Measurements from ENCODE around the gene MAF. TPM values are rescaled to one million over a fixed set of nuclear protein-coding genes. Genes with fewer than 3 reads are reported as not detected.

Gene MAF
- total and polyA plus RNA-seq, 2 of the 4 experiments (the other 2 are of a cell fraction), result under 0.01 to 0.02 TPM

DNA sequence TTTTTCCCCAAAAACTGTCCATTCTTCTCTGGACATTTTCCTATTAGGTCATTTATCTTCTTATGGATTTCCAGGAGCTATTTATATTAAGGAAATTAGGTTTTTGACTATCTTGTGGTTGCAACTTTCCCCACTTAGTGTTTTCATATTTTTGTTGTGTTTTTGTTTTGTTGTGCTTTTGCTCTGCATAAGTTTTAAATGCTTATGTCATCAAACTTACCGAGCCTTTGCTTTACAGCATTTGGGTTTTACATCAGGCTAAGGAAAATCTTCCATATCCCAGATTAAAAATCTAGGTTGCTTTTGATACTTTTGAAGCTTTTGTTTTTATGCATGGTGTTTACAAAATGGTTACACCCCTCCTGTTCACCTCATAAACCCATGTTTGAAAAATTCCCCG lies 27.5 kb downstream of the MAF start:
- intact Hi-C loops (cut with micrococcal nuclease), result no loop called here
- Histone ChIP-seq H4K5ac (ENCODE audit: low read depth, low read length) (no peak overlapping the region), H3K36me3 (ENCODE audit: control insufficient read depth, insufficient read depth, low read length) (no peaks in the 10 kb centered on the region), H3K18ac (ENCODE audit: low read depth, low read length) (no peak overlapping the region), H2AK9ac (replicated peaks; ENCODE audit: low read depth, low read length, poor library complexity) (no peak overlapping the region), H3K23ac (ENCODE audit: low read depth, low read length) (no peak overlapping the region), H4K8ac (ENCODE audit: low read depth in 2 of 2, low read length in 2 of 2) (no peak overlapping the region), H2AK5ac (ENCODE audit: low read depth, low read length) (no peak overlapping the region), H3K4me3 (ENCODE audit: insufficient read depth, low read depth, low read length) (no peak overlapping the region), H2BK120ac (ENCODE audit: low read depth, low read length) (no peak overlapping the region), H3K9ac (ENCODE audit: low read depth, low read length) (no peak overlapping the region), H2AFZ (replicated peaks; ENCODE audit: low read length, poor library complexity) (no peak overlapping the region), H3K27ac (ENCODE audit: insufficient read depth, low read length) (no peak overlapping the region), H3K4me1 (ENCODE audit: control insufficient read depth, insufficient read depth, low read length) (no peaks in the 10 kb centered on the region), H2BK15ac (ENCODE audit: low read depth, low read length) (no peak overlapping the region), H3K9me3 (ENCODE audit: control insufficient read depth, insufficient read depth, low read length) (peaks cover 4% of the 10 kb centered on the region), H4K91ac (ENCODE audit: insufficient read depth, low read depth, low read length) (no peak overlapping the region), H3K4me2 (ENCODE audit: low read depth, low read length) (no peak overlapping the region), H3K27me3 (ENCODE audit: control insufficient read depth, insufficient read depth, low read length) (no peaks in the 10 kb centered on the region), H3K9me1 (ENCODE audit: insufficient read depth, low read length) (no peaks in the 10 kb centered on the region), H2BK5ac (ENCODE audit: low read depth, low read length, poor library complexity, severe bottlenecking) (no peak overlapping the region), H3K4ac (ENCODE audit: low read depth, low read length) (no peak overlapping the region), H3K14ac (replicated peaks; ENCODE audit: low read depth, low read length) (no peak overlapping the region), H3K56ac (ENCODE audit: extremely low read depth, insufficient read depth, low read length) (no peak overlapping the region), H4K20me1 (ENCODE audit: insufficient read depth, low read length) (no peaks in the 10 kb centered on the region), H3K79me1 (ENCODE audit: low read depth in 1 of 2, low read length in 2 of 2) (no peaks in the 10 kb centered on the region), H2BK20ac (ENCODE audit: low read depth, low read length) (no peak overlapping the region)
- no peak for DNase-seq
- ChIA-PET CTCF (no interaction called here), POLR2A (ENCODE audit: unreplicated experiment) (no interaction called here)
- no TSS peak for BruUV-seq (replicated peaks)
- dilution Hi-C loops (cut with HindIII; ENCODE audit: low sequenced_read_pairs, unreplicated experiment), result no loop called here
- TF ChIP-seq MAFK (IDR thresholded peaks at IDR 0.05; ENCODE audit: low read depth, low read length) (peak; percentile 46), RAD21 (IDR thresholded peaks at IDR 0.05; ENCODE audit: low read length) (no peak)
- ATAC-seq (ENCODE audit: low read depth), result no peak
- no CpG with 5 or more reads among the region's 2 CpGs for WGBS, 2 experiments (ENCODE audit: extremely low coverage in 2 of 2, insufficient read length in 1 of 2)
- in situ Hi-C loops (cut with MboI; ENCODE audit: low sequenced_read_pairs), result no loop called here

Measured in IMR-90 (cell line).